Measurements from ENCODE around the gene XRCC4. TPM values are rescaled to one million over a fixed set of nuclear protein-coding genes. Genes with fewer than 3 reads are reported as not detected.

Gene XRCC4
- total RNA-seq, 4 donors from 2014 or later: 4.2 to 6.0 (median 5.4) TPM

DNA sequence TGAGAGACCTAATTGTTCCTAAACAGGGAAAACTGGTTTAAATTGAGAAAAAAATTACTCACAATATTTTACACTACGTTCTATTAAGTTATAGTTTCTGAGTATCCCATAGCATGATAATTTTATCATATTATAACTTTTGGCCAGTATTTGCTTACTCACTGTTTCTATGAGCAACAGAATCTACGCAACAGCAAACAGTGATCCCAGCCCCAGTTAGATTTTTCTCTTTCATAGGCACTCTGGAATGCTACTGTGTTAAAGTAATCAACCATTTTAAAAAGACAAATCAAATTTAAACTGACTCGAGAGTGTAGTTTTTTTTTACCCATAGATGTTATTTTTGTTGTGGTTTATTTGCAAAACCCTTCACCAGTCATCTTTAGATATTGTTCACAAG is 107.2 kb downstream of the XRCC4 start:
- H3K36me3 ChIP-seq: no peaks in the 10 kb centered on the region
- TF ChIP-seq, protein P1, sequence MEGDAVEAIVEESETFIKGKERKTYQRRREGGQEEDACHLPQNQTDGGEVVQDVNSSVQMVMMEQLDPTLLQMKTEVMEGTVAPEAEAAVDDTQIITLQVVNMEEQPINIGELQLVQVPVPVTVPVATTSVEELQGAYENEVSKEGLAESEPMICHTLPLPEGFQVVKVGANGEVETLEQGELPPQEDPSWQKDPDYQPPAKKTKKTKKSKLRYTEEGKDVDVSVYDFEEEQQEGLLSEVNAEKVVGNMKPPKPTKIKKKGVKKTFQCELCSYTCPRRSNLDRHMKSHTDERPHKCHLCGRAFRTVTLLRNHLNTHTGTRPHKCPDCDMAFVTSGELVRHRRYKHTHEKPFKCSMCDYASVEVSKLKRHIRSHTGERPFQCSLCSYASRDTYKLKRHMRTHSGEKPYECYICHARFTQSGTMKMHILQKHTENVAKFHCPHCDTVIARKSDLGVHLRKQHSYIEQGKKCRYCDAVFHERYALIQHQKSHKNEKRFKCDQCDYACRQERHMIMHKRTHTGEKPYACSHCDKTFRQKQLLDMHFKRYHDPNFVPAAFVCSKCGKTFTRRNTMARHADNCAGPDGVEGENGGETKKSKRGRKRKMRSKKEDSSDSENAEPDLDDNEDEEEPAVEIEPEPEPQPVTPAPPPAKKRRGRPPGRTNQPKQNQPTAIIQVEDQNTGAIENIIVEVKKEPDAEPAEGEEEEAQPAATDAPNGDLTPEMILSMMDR (IDR thresholded peaks at IDR 0.05): no peak
- no peak for TF ChIP-seq EP300 (IDR thresholded peaks at IDR 0.05)
- no peak for TF ChIP-seq POLR2AphosphoS5 (IDR thresholded peaks at IDR 0.05)
- no peak for TF ChIP-seq POLR2A (IDR thresholded peaks at IDR 0.05)

DNA sequence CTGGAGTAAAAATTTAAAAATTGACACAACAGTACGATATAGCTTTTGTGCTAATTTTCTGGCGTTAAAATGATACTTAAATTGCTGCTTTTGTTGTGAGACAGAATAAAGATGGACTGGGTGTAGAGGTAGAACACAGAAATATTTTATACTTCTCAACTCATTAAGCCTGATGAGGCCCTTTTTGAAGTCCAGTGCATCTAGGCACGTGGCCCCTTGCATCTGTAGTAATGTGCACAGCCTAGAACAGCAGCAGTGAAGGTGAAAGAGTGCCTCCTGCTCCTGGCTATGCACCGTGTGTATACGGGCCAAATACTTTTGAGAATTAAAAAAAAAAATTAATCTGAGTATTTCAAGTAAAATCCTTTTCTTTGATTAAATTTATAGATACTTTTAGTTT is 115.6 kb downstream of the XRCC4 start:
- no peaks in the 10 kb centered on the region for H3K36me3 ChIP-seq
- H3K4me1 ChIP-seq: no peaks in the 10 kb centered on the region
- no peaks in the 10 kb centered on the region for H3K27me3 ChIP-seq
- 82% methylated on average over 5 of the region's 5 CpGs for WGBS
- no peaks in the 10 kb centered on the region for H3K9me3 ChIP-seq
- no peak overlapping the region for H3K27ac ChIP-seq
- DNase-seq (ENCODE audit: low spot score in 2 of 2): no peak
- no peak overlapping the region for H3K4me3 ChIP-seq
- no peak for TF ChIP-seq EP300 (IDR thresholded peaks at IDR 0.05)
- TF ChIP-seq, protein P1 (IDR thresholded peaks at IDR 0.05): no peak
- TF ChIP-seq POLR2AphosphoS5 (IDR thresholded peaks at IDR 0.05): no peak
- no peak for TF ChIP-seq POLR2A (IDR thresholded peaks at IDR 0.05)

More for the DNA sequence above, 107.2 kb downstream of the XRCC4 start:
- DNase-seq (ENCODE audit: low spot score in 2 of 2): no peak
- no peaks in the 10 kb centered on the region for H3K4me1 ChIP-seq
- no peak overlapping the region for H3K4me3 ChIP-seq
- WGBS: 40% methylated on average over 3 of the region's 3 CpGs
- no peak overlapping the region for H3K27ac ChIP-seq
- no peaks in the 10 kb centered on the region for H3K27me3 ChIP-seq
- no peaks in the 10 kb centered on the region for H3K9me3 ChIP-seq

- H3K9me3 ChIP-seq: no peaks in the 10 kb centered on the region
- no peak overlapping the region for H3K4me3 ChIP-seq
- H3K36me3 ChIP-seq: no peaks in the 10 kb centered on the region
- no peak for DNase-seq (ENCODE audit: low spot score in 2 of 2)
- WGBS: 69% methylated on average over 2 of the region's 2 CpGs
- no peaks in the 10 kb centered on the region for H3K4me1 ChIP-seq
- H3K27me3 ChIP-seq: no peaks in the 10 kb centered on the region
- no peak overlapping the region for H3K27ac ChIP-seq
- TF ChIP-seq POLR2AphosphoS5 (IDR thresholded peaks at IDR 0.05) (no peak), POLR2A (IDR thresholded peaks at IDR 0.05) (no peak), EP300 (IDR thresholded peaks at IDR 0.05) (no peak)
- TF ChIP-seq, protein P1 (IDR thresholded peaks at IDR 0.05): no peak
Measured at GRCh38 chr5:83197326-83197967, 120.1 kb downstream of the XRCC4 start.

DNA sequence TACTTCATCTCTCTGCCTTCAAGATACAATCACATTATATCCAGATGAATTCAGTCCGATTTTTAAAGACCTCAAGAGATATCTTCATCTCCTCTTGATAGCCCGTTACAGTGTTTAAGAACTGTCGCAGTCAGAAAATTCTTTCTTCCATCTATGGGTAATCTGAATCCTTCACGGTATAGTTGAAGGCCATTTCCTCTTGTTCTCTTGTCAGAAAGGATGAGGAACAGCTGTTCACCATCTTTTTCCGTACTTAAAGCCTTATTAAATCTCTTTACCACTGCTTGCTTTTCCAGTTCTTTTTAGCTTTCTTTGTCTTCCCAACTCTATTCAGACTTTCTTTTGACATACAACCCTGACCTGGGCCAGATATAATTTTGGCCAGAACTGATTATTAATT is 121.8 kb downstream of the XRCC4 start:
- TF ChIP-seq, protein P1 (IDR thresholded peaks at IDR 0.05): no peak
- TF ChIP-seq EP300 (IDR thresholded peaks at IDR 0.05) (no peak), POLR2A (IDR thresholded peaks at IDR 0.05) (no peak), POLR2AphosphoS5 (IDR thresholded peaks at IDR 0.05) (no peak)
- H3K4me3 ChIP-seq: no peak overlapping the region
- no peaks in the 10 kb centered on the region for H3K9me3 ChIP-seq
- no peaks in the 10 kb centered on the region for H3K27me3 ChIP-seq
- 89% methylated on average over 5 of the region's 5 CpGs for WGBS
- H3K27ac ChIP-seq: no peak overlapping the region
- no peaks in the 10 kb centered on the region for H3K4me1 ChIP-seq
- H3K36me3 ChIP-seq: no peaks in the 10 kb centered on the region
- no peak for DNase-seq (ENCODE audit: low spot score in 2 of 2)

DNA sequence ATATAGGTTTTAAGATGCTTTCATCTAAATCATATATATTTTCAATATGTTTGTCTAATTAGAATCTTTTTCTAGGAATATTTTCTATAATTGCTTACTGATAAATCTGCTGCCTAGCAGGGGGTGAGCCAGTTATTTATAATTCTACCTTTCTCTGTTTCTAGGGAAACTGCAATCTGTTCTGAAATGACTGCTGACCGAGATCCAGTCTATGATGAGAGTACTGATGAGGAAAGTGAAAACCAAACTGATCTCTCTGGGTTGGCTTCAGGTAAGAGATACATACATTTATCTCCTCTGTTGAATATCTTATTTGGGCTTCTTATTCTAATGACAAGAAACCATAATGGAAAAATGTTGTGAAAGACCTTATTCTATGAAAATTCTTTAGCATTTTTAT is 127.3 kb downstream of the XRCC4 start:
- Histone ChIP-seq H3K9me3 (no peaks in the 10 kb centered on the region), H3K4me1 (no peaks in the 10 kb centered on the region), H3K27me3 (no peaks in the 10 kb centered on the region), H3K36me3 (no peaks in the 10 kb centered on the region), H3K27ac (no peak overlapping the region), H3K4me3 (no peak overlapping the region)
- no peak for TF ChIP-seq POLR2AphosphoS5 (IDR thresholded peaks at IDR 0.05)
- no peak for TF ChIP-seq EP300 (IDR thresholded peaks at IDR 0.05)
- TF ChIP-seq, protein P1 (IDR thresholded peaks at IDR 0.05): no peak
- no peak for TF ChIP-seq POLR2A (IDR thresholded peaks at IDR 0.05)
- 95% methylated on average over 1 of the region's 1 CpG for WGBS
- DNase-seq (ENCODE audit: low spot score in 2 of 2): no peak

All from suprapubic skin (tissue), 4 donors.